Fibroblast of the conjunctiva (primary cell): ENCODE data around the gene FCGBP.
"Not testable (repeated sequence)": the region's sequence is repeated elsewhere in the genome, so short reads cannot be mapped to it uniquely, and the experiment has no call there.

Experiments
- DNase-seq: peaks from one replicate; pipeline ENCODE4 v3.0.0-alpha.2; 2010; ENCODE audit warnings: low read depth

Gene FCGBP

GRCh38 chr19:39934584-39935363 lies at the start of gene FCGBP:
TSS of gene FCGBP (minus strand) at chr19:39934634.
- no peak for DNase-seq

GRCh38 chr19:39983695-39984300 lies 49.4 kb upstream of the FCGBP start:
- no peak for DNase-seq

- DNase-seq: no peak
Observed at GRCh38 chr19:39982883-39983282, 48.4 kb upstream of the FCGBP start.

- DNase-seq: no peak
Observed at GRCh38 chr19:39974377-39975155, 40.1 kb upstream of the FCGBP start.

GRCh38 chr19:39971380-39972035 lies 37.1 kb upstream of the FCGBP start:
- DNase-seq: no peak

GRCh38 chr19:39970675-39971379 lies 36.4 kb upstream of the FCGBP start, which contains the start of gene PSMC4:
TSS of gene PSMC4 (plus strand) at chr19:39971165. CDS start at chr19:39971203, 38 bp downstream.
- DNase-seq: peak; percentile 98

GRCh38 chr19:39970425-39970674 lies 35.9 kb upstream of the FCGBP start:
- DNase-seq: no peak

GRCh38 chr19:39969681-39970424 lies 35.4 kb upstream of the FCGBP start:
- no peak for DNase-seq

- peak; percentile 16 for DNase-seq
Observed at GRCh38 chr19:39969266-39969665, 34.8 kb upstream of the FCGBP start.

- DNase-seq: no peak
Observed at GRCh38 chr19:39968789-39969188, 34.4 kb upstream of the FCGBP start.

- DNase-seq: no peak
Observed at GRCh38 chr19:39967561-39967960, 33.1 kb upstream of the FCGBP start.

GRCh38 chr19:39966617-39967016 lies 32.2 kb upstream of the FCGBP start:
- no peak for DNase-seq

GRCh38 chr19:39963898-39964297 lies 29.5 kb upstream of the FCGBP start:
- DNase-seq: no peak

GRCh38 chr19:39959407-39959806 lies 25.0 kb upstream of the FCGBP start:
- DNase-seq: not testable (repeated sequence)

- DNase-seq: not testable (repeated sequence)
Observed at GRCh38 chr19:39958942-39959341, 24.5 kb upstream of the FCGBP start.

GRCh38 chr19:39957886-39958285 lies 23.5 kb upstream of the FCGBP start:
- DNase-seq: not testable (repeated sequence)

GRCh38 chr19:39953915-39954314 lies 19.5 kb upstream of the FCGBP start:
- DNase-seq: no peak

- DNase-seq: no peak
Observed at GRCh38 chr19:39951686-39952085, 17.3 kb upstream of the FCGBP start.

- DNase-seq: no peak
Observed at GRCh38 chr19:39951065-39951650, 16.7 kb upstream of the FCGBP start.

- no peak for DNase-seq
Observed at GRCh38 chr19:39949026-39949747, 14.8 kb upstream of the FCGBP start.
